Thyroid gland (tissue), 4 donors: ENCODE data around the gene EPS8. TPM values are rescaled to one million over a fixed set of nuclear protein-coding genes. Genes with fewer than 3 reads are reported as not detected.

ENCODE experiments used
- DNase-seq, 2 donors: peaks; one replicate each; pipeline ENCODE4 v3.0.0-alpha.2; 2019
- H3K27ac ChIP-seq, 3 donors: fragments of 200-600 bp; sonication (generic); 1 replicate in 2 of 3; 2 replicates in 1 of 3; pipeline ENCODE4 v1.5.1; 2016 to 2019; ENCODE audit warnings: mild to moderate bottlenecking in 1 of 3, moderate library complexity in 1 of 3
- H3K27me3 ChIP-seq: fragments of 200-600 bp; sonication (generic); one replicate; pipeline ENCODE4 v1.5.1; 2019
- H3K36me3 ChIP-seq, 2 donors: fragments of 200-600 bp; sonication (generic); one replicate each; pipeline ENCODE4 v1.5.1; 2016 to 2019
- H3K4me1 ChIP-seq, 2 donors: fragments of 200-600 bp; sonication (generic); one replicate each; pipeline ENCODE4 v1.5.1; 2017 to 2019
- H3K4me3 ChIP-seq, 3 donors: fragments of 200-600 bp; sonication (generic); replicated peaks in 1 of 3; 1 replicate in 2 of 3; 2 replicates in 1 of 3; pipeline ENCODE4 v1.5.1; 2016; ENCODE audit warnings: mild to moderate bottlenecking in 1 of 3
- H3K9me3 ChIP-seq: fragments of 200-600 bp; sonication (generic); one replicate; pipeline ENCODE4 v1.5.1; 2017
- CTCF ChIP-seq, 6 experiments: fragments of 200-600 bp in 3 of 6; fragments of 450-650 bp in 3 of 6; sonication (generic) in 3 of 6; IDR thresholded peaks; one replicate each; pipeline ENCODE4 v1.5.1; 2016 to 2019; ENCODE audit warnings: antibody characterized with exemption in 6 of 6, mild to moderate bottlenecking in 2 of 6, inconsistent platforms in 1 of 6, moderate library complexity in 1 of 6
- POLR2A ChIP-seq, 2 donors: fragments of 450-650 bp; IDR thresholded peaks; one replicate each; pipeline ENCODE4 v1.6.1; 2017; ENCODE audit warnings: antibody characterized with exemption in 2 of 2, mild to moderate bottlenecking in 2 of 2, moderate library complexity in 1 of 2
- WGBS, 2 donors: methylation state at CpG; one replicate each; pipeline ENCODE4 v1.1.5; 2017; 5-methylcytosine and 5-hydroxymethylcytosine counted together
- intact Hi-C: fragments of 100-400 bp; cut with DNase I; formaldehyde crosslinking; loops from one replicate; pipeline ENCODE4 v1.15.1; 2023
- total RNA-seq, 4 donors: library from RNA; depleted of rRNA; stranded (reverse); fragments of >200 nt; gene quantifications; one replicate each; pipeline ENCODE4 v1.2.3, GENCODE V29; 2016

EPS8 gene
- total RNA-seq, 4 donors from 2014 or later, result 78.0 to 127 (median 110) TPM

- no peaks in the 10 kb centered on the region for H3K27me3 ChIP-seq
- H3K4me1 ChIP-seq, result peaks cover 2 to 17% of the 10 kb centered on the region in 2 donors
- intact Hi-C loops, result no loop called here
- no peaks in the 10 kb centered on the region for H3K9me3 ChIP-seq
- H3K36me3 ChIP-seq, result no peaks in the 10 kb centered on the region
- DNase-seq, result no peak
- no peak overlapping the region for H3K4me3 ChIP-seq
- no peak overlapping the region for H3K27ac ChIP-seq
- 96 to 98% methylated on average over 5 of the region's 5 CpGs for WGBS, 2 donors
- TF ChIP-seq POLR2A (IDR thresholded peaks at IDR 0.05) (no peak), CTCF (IDR thresholded peaks at IDR 0.05) (no peak)
Observed at GRCh38 chr12:15776532-15776931, 12.7 kb downstream of the EPS8 start.

- intact Hi-C loops, result no loop called here
Observed at GRCh38 chr12:15774819-15775218, 14.4 kb downstream of the EPS8 start.

GRCh38 chr12:15772405-15773018 lies 16.7 kb downstream of the EPS8 start:
- H3K4me1 ChIP-seq, result peaks cover 14% of the 10 kb centered on the region in 2 donors
- peak overlapping the region in 1 of 3 donors; percentile 52 for H3K27ac ChIP-seq
- 95 to 99% methylated on average over 2 of the region's 2 CpGs for WGBS, 2 donors
- intact Hi-C loops, result no loop called here
- no peaks in the 10 kb centered on the region for H3K27me3 ChIP-seq
- no peak for DNase-seq
- TF ChIP-seq POLR2A (IDR thresholded peaks at IDR 0.05) (no peak), CTCF (IDR thresholded peaks at IDR 0.05) (peak in 3 of 6 experiments; percentile 24 to 50 (median 26))
- no peak overlapping the region for H3K4me3 ChIP-seq
- no peaks in the 10 kb centered on the region for H3K9me3 ChIP-seq
- no peaks in the 10 kb centered on the region for H3K36me3 ChIP-seq

More at GRCh38 chr12:15774819-15775218, 14.4 kb downstream of the EPS8 start:
- no peaks in the 10 kb centered on the region for H3K27me3 ChIP-seq
- H3K36me3 ChIP-seq, result no peaks in the 10 kb centered on the region
- no peak overlapping the region for H3K4me3 ChIP-seq
- no peak overlapping the region for H3K27ac ChIP-seq
- WGBS, 2 donors, result 84 to 91% methylated on average over 1 of the region's 1 CpG
- DNase-seq, result no peak
- H3K9me3 ChIP-seq, result no peaks in the 10 kb centered on the region
- TF ChIP-seq CTCF (IDR thresholded peaks at IDR 0.05) (no peak), POLR2A (IDR thresholded peaks at IDR 0.05) (no peak)
- H3K4me1 ChIP-seq, result peaks cover 8 to 13% of the 10 kb centered on the region in 2 donors

- Histone ChIP-seq H3K4me3 (no peak overlapping the region), H3K4me1 (peaks cover 12 to 16% of the 10 kb centered on the region in 2 donors), H3K36me3 (no peaks in the 10 kb centered on the region), H3K27ac (peak overlapping the region; percentile 17 to 53 (median 52)), H3K27me3 (no peaks in the 10 kb centered on the region), H3K9me3 (no peaks in the 10 kb centered on the region)
- DNase-seq, result no peak
- intact Hi-C loops, result no loop called here
- no peak for TF ChIP-seq POLR2A (IDR thresholded peaks at IDR 0.05)
- TF ChIP-seq CTCF (IDR thresholded peaks at IDR 0.05), result no peak
- WGBS, 2 donors, result 80 to 91% methylated on average over 1 of the region's 1 CpG
Observed at GRCh38 chr12:15770581-15770980, 18.6 kb downstream of the EPS8 start.

GRCh38 chr12:15770021-15770420 lies 19.2 kb downstream of the EPS8 start:
- Histone ChIP-seq H3K9me3 (no peaks in the 10 kb centered on the region), H3K27me3 (no peaks in the 10 kb centered on the region), H3K27ac (peak overlapping the region; percentile 0 to 53 (median 52)), H3K4me3 (no peak overlapping the region), H3K4me1 (peaks cover 15 to 16% of the 10 kb centered on the region in 2 donors), H3K36me3 (no peaks in the 10 kb centered on the region)
- DNase-seq, result peak; percentile 63 to 74
- 37 to 40% methylated on average over 3 of the region's 3 CpGs for WGBS, 2 donors
- intact Hi-C loops, result no loop called here
- TF ChIP-seq CTCF (IDR thresholded peaks at IDR 0.05), result no peak
